ENCODE measurements around the gene AMBRA1.

The AMBRA1 gene

DNA sequence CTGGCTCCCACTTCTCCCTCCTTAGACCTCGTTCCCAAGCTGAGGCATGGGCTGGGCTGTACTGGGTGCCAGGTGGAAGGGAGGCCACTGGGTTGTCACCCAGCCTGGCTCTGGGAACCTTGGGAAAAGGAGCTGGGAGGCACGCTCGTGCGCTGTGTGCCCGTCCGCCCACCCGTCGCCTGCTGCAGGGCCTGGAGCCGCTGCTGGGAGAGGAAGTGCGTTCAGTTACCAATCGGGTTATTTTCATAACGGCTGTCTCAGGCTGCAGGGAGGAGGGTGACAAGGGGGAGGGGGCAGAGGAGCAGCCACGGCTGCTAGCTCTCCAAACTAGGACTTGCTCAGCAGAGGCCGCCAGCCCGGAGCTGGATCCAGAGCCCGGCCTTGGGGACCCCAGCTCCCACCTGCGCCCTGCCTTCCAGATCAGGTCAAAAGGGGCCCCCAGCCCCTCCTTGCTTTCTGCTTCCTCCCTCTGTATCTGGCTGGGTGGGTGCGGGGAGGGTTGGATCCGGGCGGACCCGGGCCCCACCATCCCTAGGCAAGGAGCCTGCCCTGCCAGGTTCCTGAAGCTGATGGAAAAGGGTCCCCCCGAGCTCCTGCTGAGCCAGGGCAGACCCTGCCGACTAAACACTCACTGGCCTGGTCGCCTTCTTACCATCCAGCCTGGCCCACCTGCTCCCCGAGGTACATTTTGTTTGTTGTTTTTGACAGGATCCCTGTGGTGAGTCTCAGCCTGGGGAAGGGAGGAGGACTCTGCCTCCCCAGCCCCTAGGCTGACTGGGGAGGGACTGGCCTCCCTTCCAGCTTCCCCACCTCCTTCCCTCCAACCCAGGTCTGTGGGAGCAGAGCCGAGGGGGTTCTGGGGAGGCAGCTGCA is 232.3 kb downstream of the AMBRA1 start:
- DNase-seq (ENCODE audit: low spot score) = peak; percentile 94
- TF ChIP-seq, protein P1, sequence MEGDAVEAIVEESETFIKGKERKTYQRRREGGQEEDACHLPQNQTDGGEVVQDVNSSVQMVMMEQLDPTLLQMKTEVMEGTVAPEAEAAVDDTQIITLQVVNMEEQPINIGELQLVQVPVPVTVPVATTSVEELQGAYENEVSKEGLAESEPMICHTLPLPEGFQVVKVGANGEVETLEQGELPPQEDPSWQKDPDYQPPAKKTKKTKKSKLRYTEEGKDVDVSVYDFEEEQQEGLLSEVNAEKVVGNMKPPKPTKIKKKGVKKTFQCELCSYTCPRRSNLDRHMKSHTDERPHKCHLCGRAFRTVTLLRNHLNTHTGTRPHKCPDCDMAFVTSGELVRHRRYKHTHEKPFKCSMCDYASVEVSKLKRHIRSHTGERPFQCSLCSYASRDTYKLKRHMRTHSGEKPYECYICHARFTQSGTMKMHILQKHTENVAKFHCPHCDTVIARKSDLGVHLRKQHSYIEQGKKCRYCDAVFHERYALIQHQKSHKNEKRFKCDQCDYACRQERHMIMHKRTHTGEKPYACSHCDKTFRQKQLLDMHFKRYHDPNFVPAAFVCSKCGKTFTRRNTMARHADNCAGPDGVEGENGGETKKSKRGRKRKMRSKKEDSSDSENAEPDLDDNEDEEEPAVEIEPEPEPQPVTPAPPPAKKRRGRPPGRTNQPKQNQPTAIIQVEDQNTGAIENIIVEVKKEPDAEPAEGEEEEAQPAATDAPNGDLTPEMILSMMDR (IDR thresholded peaks at IDR 0.05; ENCODE audit: extremely low read depth, missing control alignments) = no peak

DNA sequence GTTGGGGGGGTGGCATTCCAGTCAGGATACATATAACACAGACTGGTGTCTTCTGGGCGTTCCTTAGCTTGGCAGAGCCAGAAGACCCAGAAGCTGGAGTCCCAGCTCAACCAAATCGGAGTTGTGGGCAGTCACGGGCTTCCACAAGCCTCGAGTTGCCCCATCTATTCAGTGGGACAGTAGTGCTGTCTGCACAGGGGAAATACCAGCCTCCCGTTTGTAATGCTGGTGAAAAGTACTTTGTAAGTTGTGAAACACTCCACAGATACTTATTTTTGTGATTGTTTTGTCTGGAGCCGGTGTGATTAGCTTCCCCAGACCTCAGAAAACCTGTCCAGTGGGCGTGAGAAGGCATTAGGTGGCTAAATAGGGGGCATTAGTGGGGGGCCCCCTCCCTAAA is 232.9 kb downstream of the AMBRA1 start:
- peak; percentile 42 for DNase-seq (ENCODE audit: low spot score)
- TF ChIP-seq, protein P1 (IDR thresholded peaks at IDR 0.05; ENCODE audit: extremely low read depth, missing control alignments) = no peak

DNA sequence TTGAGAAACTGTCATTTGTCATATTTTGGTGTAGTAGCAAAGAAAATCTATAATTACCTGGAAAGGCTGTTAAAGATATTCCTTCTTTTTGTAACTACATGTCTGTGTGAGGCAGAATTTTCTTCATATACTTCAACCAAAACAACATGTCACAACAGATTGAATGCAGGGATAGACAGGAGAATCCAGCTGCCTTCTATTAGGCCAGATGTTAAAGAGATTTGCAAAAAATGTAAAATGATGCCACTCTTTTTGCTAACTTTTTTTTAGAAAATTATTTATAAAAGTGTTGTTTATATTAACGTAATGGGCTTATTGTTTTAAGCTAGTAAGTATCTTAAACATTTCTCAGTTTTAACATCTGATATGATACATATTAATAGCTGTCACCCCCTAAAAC is 233.9 kb downstream of the AMBRA1 start:
- DNase-seq (ENCODE audit: low spot score) = no peak
- TF ChIP-seq, protein P1 (IDR thresholded peaks at IDR 0.05; ENCODE audit: extremely low read depth, missing control alignments) = no peak

DNA sequence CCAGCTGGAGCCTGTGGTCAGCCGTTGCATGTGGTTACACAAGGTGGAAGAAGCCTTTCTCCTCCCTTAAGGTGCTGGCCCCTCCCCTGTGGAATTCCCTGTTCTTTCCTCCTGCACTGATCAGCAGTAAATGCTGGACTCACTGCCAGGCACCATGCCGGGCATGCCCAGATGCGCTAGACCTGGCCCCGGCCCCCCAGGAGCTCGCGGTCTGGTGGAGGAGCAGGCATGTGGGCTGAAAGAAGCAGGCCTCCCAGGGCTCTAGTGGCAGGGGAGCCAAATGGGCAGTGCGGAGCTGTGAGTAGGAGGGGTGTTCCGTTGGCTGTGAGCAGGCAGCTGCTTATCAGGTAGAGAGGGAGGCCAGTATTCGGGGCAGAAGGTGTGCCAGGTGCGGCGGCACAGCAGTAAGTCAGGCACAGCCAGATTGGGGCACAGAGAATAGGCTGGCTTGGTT is 236.3 kb downstream of the AMBRA1 start:
- TF ChIP-seq, protein P1 (IDR thresholded peaks at IDR 0.05; ENCODE audit: extremely low read depth, missing control alignments) = no peak
- DNase-seq (ENCODE audit: low spot score) = no peak

DNA sequence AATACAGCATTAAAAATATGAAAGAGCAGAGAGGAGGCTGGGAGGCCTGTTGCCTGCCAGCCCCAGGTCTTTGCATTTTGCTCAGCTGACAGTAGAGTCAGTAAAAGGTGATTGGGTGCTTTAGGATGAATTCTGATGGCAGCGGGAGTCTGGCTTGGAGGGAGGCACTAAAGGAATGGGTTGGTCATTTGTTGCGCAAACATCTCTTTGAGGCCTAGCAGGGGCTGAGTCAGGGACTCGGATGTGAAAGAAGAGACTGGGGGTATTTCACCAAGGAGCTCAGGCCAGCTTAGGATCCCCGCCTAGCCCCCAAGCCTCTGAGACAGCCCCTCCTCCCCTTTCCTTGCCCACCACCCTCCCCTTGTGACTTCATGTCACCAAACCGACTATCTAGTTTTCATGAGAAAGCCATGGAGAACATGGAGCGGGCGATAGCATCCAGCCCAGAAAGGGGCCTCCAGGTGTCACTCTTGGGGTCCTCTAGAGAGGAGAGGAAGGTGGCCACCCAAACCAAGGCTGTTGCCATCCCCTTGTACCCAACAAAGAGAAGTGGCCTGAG is 236.8 kb downstream of the AMBRA1 start:
- DNase-seq (ENCODE audit: low spot score) = no peak
- TF ChIP-seq, protein P1 (IDR thresholded peaks at IDR 0.05; ENCODE audit: extremely low read depth, missing control alignments) = no peak

DNA sequence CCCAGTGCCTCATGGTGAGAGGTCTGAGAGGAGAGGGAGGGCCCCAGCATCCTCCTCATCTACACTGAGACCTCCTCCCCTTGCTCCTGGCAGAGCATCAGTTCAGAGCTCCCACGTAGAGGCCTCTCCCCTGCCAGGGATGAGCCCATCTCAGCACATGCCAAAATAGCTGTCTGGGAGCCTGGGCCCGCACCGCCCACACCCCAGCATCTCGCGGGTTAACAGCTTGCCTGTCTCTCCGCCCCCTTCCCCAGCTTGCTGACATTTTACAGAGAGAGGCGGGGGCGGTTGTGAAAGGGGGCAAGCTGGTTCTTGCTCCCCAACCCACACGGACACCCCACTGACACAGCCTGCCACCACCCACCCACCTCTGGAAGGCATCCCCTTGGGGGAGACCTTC is 240.1 kb downstream of the AMBRA1 start:
- TF ChIP-seq, protein P1 (IDR thresholded peaks at IDR 0.05; ENCODE audit: extremely low read depth, missing control alignments) = no peak
- no peak for DNase-seq (ENCODE audit: low spot score)
